Activated B cell treated with CpG ODN at 0.5 μM for 24 hours (primary cell): ENCODE results near the gene MYADML2. TPM values are rescaled to one million over a fixed set of nuclear protein-coding genes. Genes with fewer than 3 reads are reported as not detected.

Experiments
- ATAC-seq: fragments of 200-7000 bp; cut with Tn5 transposase; one replicate; pipeline ENCODE4 v1.10.0; 2021; ENCODE audit warnings: low read depth, mild to moderate bottlenecking, moderate library complexity
- CTCF ChIA-PET: fragments of 350-600 bp; sonication (Branson Sonifier 250); formaldehyde crosslinking; loops from one replicate; lab custom pipeline; 2021; ENCODE audit warnings: antibody characterized with exemption; lab: Charles Lee
- POLR2A ChIA-PET: fragments of 350-600 bp; sonication (Branson Sonifier 250); formaldehyde crosslinking; loops from one replicate; lab custom pipeline; 2021; ENCODE audit warnings: antibody characterized with exemption; lab: Charles Lee
- DNase-seq: peaks from one replicate; pipeline ENCODE4 v3.0.0; 2022
- H3K27ac Mint-ChIP-seq: one replicate; pipeline ENCODE4 v1.8.0; 2020; ENCODE audit warnings: mixed read lengths
- H3K27me3 Mint-ChIP-seq: one replicate; pipeline ENCODE4 v1.8.0; 2021; ENCODE audit warnings: mixed read lengths
- H3K36me3 Mint-ChIP-seq: one replicate; pipeline ENCODE4 v1.8.0; 2021; ENCODE audit warnings: low read depth, mixed read lengths
- H3K4me1 Mint-ChIP-seq: one replicate; pipeline ENCODE4 v1.8.0; 2021; ENCODE audit warnings: mixed read lengths
- H3K4me3 Mint-ChIP-seq: one replicate; pipeline ENCODE4 v1.8.0; 2020; ENCODE audit warnings: mild to moderate bottlenecking, mixed read lengths
- H3K9me3 Mint-ChIP-seq: one replicate; pipeline ENCODE4 v1.8.0; 2020; ENCODE audit warnings: mixed read lengths
- CTCF ChIP-seq: fragments of 200-600 bp; IDR thresholded peaks from one replicate; pipeline ENCODE4 v1.8.0; 2022; ENCODE audit warnings: antibody characterized with exemption, mild to moderate bottlenecking
- intact Hi-C: fragments of 100-400 bp; cut with micrococcal nuclease; formaldehyde crosslinking; loops from one replicate; pipeline ENCODE4 v1.15.1; 2024
- total RNA-seq: library from RNA; stranded (reverse); gene quantifications from 2 replicates; pipeline ENCODE4 v1.2.3, GENCODE V29; 2022

MYADML2 gene
- total RNA-seq, 1 donor from 2014 or later = not detected

GRCh38 chr17:81959362-81960129, 12.5 kb upstream of the MYADML2 start:
- H3K4me1 Mint-ChIP-seq = peaks cover 4% of the 10 kb centered on the region
- no peaks in the 10 kb centered on the region for H3K36me3 Mint-ChIP-seq
- TF ChIP-seq CTCF = peak; percentile 20
- H3K27me3 Mint-ChIP-seq = peaks cover 25% of the 10 kb centered on the region
- ATAC-seq = peak; percentile 95
- POLR2A ChIA-PET = interaction anchor here (0.6 to 1.4 kb wide), 10 partner anchors 8 to 757 kb away, joined by 3 to 11 read pairs (median 4); partner anchors contain the start of genes ASPSCR1, CENPX, DCXR and FN3KRP
- peak; percentile 90 for DNase-seq
- no peak overlapping the region for H3K4me3 Mint-ChIP-seq
- CTCF ChIA-PET = interaction anchor here (0.5 to 2.0 kb wide), 27 partner anchors 8 to 440 kb away, joined by 3 to 59 read pairs (median 4); partner anchors contain the start of genes ASPSCR1, CENPX, DCXR and GPS1
- no peaks in the 10 kb centered on the region for H3K9me3 Mint-ChIP-seq
- H3K27ac Mint-ChIP-seq = no peak overlapping the region
- intact Hi-C loops = loop anchor here (1.0 to 5.0 kb wide), 3 partner anchors 62 to 194 kb away; partner anchors contain the start of gene FASN

GRCh38 chr17:81958633-81959342, 11.8 kb upstream of the MYADML2 start:
- TF ChIP-seq CTCF = no peak
- ChIA-PET POLR2A (interaction anchor here (0.6 to 1.4 kb wide), 9 partner anchors 8 to 758 kb away, joined by 3 to 11 read pairs (median 4); partner anchors contain the start of genes ASPSCR1, CENPX, DCXR and FN3KRP), CTCF (interaction anchor here (0.6 to 2.0 kb wide), 25 partner anchors 9 to 440 kb away, joined by 3 to 59 read pairs (median 4); partner anchors contain the start of genes ASPSCR1, CENPX, DCXR and LRRC45)
- Mint-ChIP-seq H3K27me3 (peaks cover 18% of the 10 kb centered on the region), H3K4me1 (peaks cover 4% of the 10 kb centered on the region), H3K27ac (no peak overlapping the region), H3K36me3 (no peaks in the 10 kb centered on the region), H3K4me3 (peak overlapping the region; percentile 46), H3K9me3 (no peaks in the 10 kb centered on the region)
- intact Hi-C loops = loop anchor here (1.0 kb wide), 2 partner anchors 63 to 195 kb away; no protein-coding TSS in a partner anchor
- no peak for DNase-seq
- no peak for ATAC-seq

- no peak for DNase-seq
Observed at GRCh38 chr17:81957691-81958432, 10.8 kb upstream of the MYADML2 start.

More at GRCh38 chr17:81957691-81958432, 10.8 kb upstream of the MYADML2 start:
- ATAC-seq = no peak
- no peak for TF ChIP-seq CTCF
- H3K36me3 Mint-ChIP-seq = no peaks in the 10 kb centered on the region
- CTCF ChIA-PET = no interaction called here
- H3K27me3 Mint-ChIP-seq = peaks cover 17% of the 10 kb centered on the region
- H3K27ac Mint-ChIP-seq = no peak overlapping the region
- intact Hi-C loops = no loop called here
- H3K9me3 Mint-ChIP-seq = no peaks in the 10 kb centered on the region
- POLR2A ChIA-PET = no interaction called here
- peaks cover 4% of the 10 kb centered on the region for H3K4me1 Mint-ChIP-seq
- no peak overlapping the region for H3K4me3 Mint-ChIP-seq
